ENCODE results near the gene TMEM51. TPM values are rescaled to one million over a fixed set of nuclear protein-coding genes. Genes with fewer than 3 reads are reported as not detected.

TMEM51 gene
- total RNA-seq, 1 donor from 2014 or later, result 4.7 TPM

GRCh38 chr1:15248216-15248615 is 94.7 kb downstream of the TMEM51 start:
- Histone ChIP-seq H3K9ac (ENCODE audit: low read depth in 1 of 3, low read length in 3 of 3) (no peak overlapping the region), H3K4me1 (ENCODE audit: control insufficient read depth in 3 of 3, insufficient read depth in 3 of 3, low read length in 3 of 3) (peaks cover 0 to 2% (median 0%) of the 10 kb centered on the region in 3 donors), H3K4me3 (ENCODE audit: low read length in 3 of 3) (no peak overlapping the region), H3K9me3 (ENCODE audit: control insufficient read depth in 3 of 3, low read length in 3 of 3) (no peaks in the 10 kb centered on the region), H3K27ac (ENCODE audit: low read depth, low read length) (no peak overlapping the region), H3K36me3 (ENCODE audit: control insufficient read depth in 3 of 3, insufficient read depth in 3 of 3, low read length in 3 of 3) (no peaks in the 10 kb centered on the region), H3K27me3 (ENCODE audit: control insufficient read depth in 3 of 3, insufficient read depth in 3 of 3, low read length in 3 of 3) (peaks cover 23 to 34% (median 29%) of the 10 kb centered on the region in 3 donors)

- no peaks in the 10 kb centered on the region for H3K36me3 ChIP-seq (ENCODE audit: control insufficient read depth in 3 of 3, insufficient read depth in 3 of 3, low read length in 3 of 3)
- H3K9me3 ChIP-seq (ENCODE audit: control insufficient read depth in 3 of 3, low read length in 3 of 3), result no peaks in the 10 kb centered on the region
- no peak overlapping the region for H3K9ac ChIP-seq (ENCODE audit: low read depth in 1 of 3, low read length in 3 of 3)
- H3K27me3 ChIP-seq (ENCODE audit: control insufficient read depth in 3 of 3, insufficient read depth in 3 of 3, low read length in 3 of 3), result peaks cover 23 to 34% (median 29%) of the 10 kb centered on the region in 3 donors
- H3K4me3 ChIP-seq (ENCODE audit: low read length in 3 of 3), result no peak overlapping the region
- peaks cover 0 to 2% (median 0%) of the 10 kb centered on the region in 3 donors for H3K4me1 ChIP-seq (ENCODE audit: control insufficient read depth in 3 of 3, insufficient read depth in 3 of 3, low read length in 3 of 3)
- H3K27ac ChIP-seq (ENCODE audit: low read depth, low read length), result no peak overlapping the region
Measured at GRCh38 chr1:15249081-15249480, 95.5 kb downstream of the TMEM51 start.

- H3K9me3 ChIP-seq (ENCODE audit: control insufficient read depth in 3 of 3, low read length in 3 of 3), result no peaks in the 10 kb centered on the region
- no peak overlapping the region for H3K4me3 ChIP-seq (ENCODE audit: low read length in 3 of 3)
- no peaks in the 10 kb centered on the region for H3K4me1 ChIP-seq (ENCODE audit: control insufficient read depth in 3 of 3, insufficient read depth in 3 of 3, low read length in 3 of 3)
- no peak overlapping the region for H3K9ac ChIP-seq (ENCODE audit: low read depth in 1 of 3, low read length in 3 of 3)
- no peaks in the 10 kb centered on the region for H3K36me3 ChIP-seq (ENCODE audit: control insufficient read depth in 3 of 3, insufficient read depth in 3 of 3, low read length in 3 of 3)
- no peak overlapping the region for H3K27ac ChIP-seq (ENCODE audit: low read depth, low read length)
- H3K27me3 ChIP-seq (ENCODE audit: control insufficient read depth in 3 of 3, insufficient read depth in 3 of 3, low read length in 3 of 3), result peaks cover 16 to 31% (median 19%) of the 10 kb centered on the region in 3 donors
Measured at GRCh38 chr1:15251857-15252835, 98.6 kb downstream of the TMEM51 start.

GRCh38 chr1:15254559-15254958 is 101.0 kb downstream of the TMEM51 start:
- Histone ChIP-seq H3K9ac (ENCODE audit: low read depth in 1 of 3, low read length in 3 of 3) (no peak overlapping the region), H3K9me3 (ENCODE audit: control insufficient read depth in 3 of 3, low read length in 3 of 3) (no peaks in the 10 kb centered on the region), H3K27ac (ENCODE audit: low read depth, low read length) (no peak overlapping the region), H3K27me3 (ENCODE audit: control insufficient read depth in 3 of 3, insufficient read depth in 3 of 3, low read length in 3 of 3) (peaks cover 0 to 16% (median 6%) of the 10 kb centered on the region in 3 donors), H3K36me3 (ENCODE audit: control insufficient read depth in 3 of 3, insufficient read depth in 3 of 3, low read length in 3 of 3) (no peaks in the 10 kb centered on the region), H3K4me1 (ENCODE audit: control insufficient read depth in 3 of 3, insufficient read depth in 3 of 3, low read length in 3 of 3) (no peaks in the 10 kb centered on the region), H3K4me3 (ENCODE audit: low read length in 3 of 3) (no peak overlapping the region)

GRCh38 chr1:15255582-15256149 is 102.1 kb downstream of the TMEM51 start:
- Histone ChIP-seq H3K27ac (ENCODE audit: low read depth, low read length) (no peak overlapping the region), H3K36me3 (ENCODE audit: control insufficient read depth in 3 of 3, insufficient read depth in 3 of 3, low read length in 3 of 3) (no peaks in the 10 kb centered on the region), H3K4me3 (ENCODE audit: low read length in 3 of 3) (no peak overlapping the region), H3K9me3 (ENCODE audit: control insufficient read depth in 3 of 3, low read length in 3 of 3) (no peaks in the 10 kb centered on the region), H3K9ac (ENCODE audit: low read depth in 1 of 3, low read length in 3 of 3) (no peak overlapping the region), H3K27me3 (ENCODE audit: control insufficient read depth in 3 of 3, insufficient read depth in 3 of 3, low read length in 3 of 3) (peaks cover 0 to 14% (median 6%) of the 10 kb centered on the region in 3 donors), H3K4me1 (ENCODE audit: control insufficient read depth in 3 of 3, insufficient read depth in 3 of 3, low read length in 3 of 3) (peaks cover 0 to 5% (median 0%) of the 10 kb centered on the region in 3 donors)

- Histone ChIP-seq H3K36me3 (ENCODE audit: control insufficient read depth in 3 of 3, insufficient read depth in 3 of 3, low read length in 3 of 3) (no peaks in the 10 kb centered on the region), H3K9me3 (ENCODE audit: control insufficient read depth in 3 of 3, low read length in 3 of 3) (no peaks in the 10 kb centered on the region), H3K9ac (ENCODE audit: low read depth in 1 of 3, low read length in 3 of 3) (no peak overlapping the region), H3K4me3 (ENCODE audit: low read length in 3 of 3) (no peak overlapping the region), H3K27me3 (ENCODE audit: control insufficient read depth in 3 of 3, insufficient read depth in 3 of 3, low read length in 3 of 3) (peaks cover 0 to 10% (median 6%) of the 10 kb centered on the region in 3 donors), H3K4me1 (ENCODE audit: control insufficient read depth in 3 of 3, insufficient read depth in 3 of 3, low read length in 3 of 3) (peaks cover 0 to 6% (median 0%) of the 10 kb centered on the region in 3 donors), H3K27ac (ENCODE audit: low read depth, low read length) (no peak overlapping the region)
Measured at GRCh38 chr1:15256584-15256983, 103.0 kb downstream of the TMEM51 start.

GRCh38 chr1:15257309-15257708 is 103.8 kb downstream of the TMEM51 start:
- peaks cover 0 to 6% (median 0%) of the 10 kb centered on the region in 3 donors for H3K4me1 ChIP-seq (ENCODE audit: control insufficient read depth in 3 of 3, insufficient read depth in 3 of 3, low read length in 3 of 3)
- peaks cover 0 to 9% (median 0%) of the 10 kb centered on the region in 3 donors for H3K27me3 ChIP-seq (ENCODE audit: control insufficient read depth in 3 of 3, insufficient read depth in 3 of 3, low read length in 3 of 3)
- no peaks in the 10 kb centered on the region for H3K36me3 ChIP-seq (ENCODE audit: control insufficient read depth in 3 of 3, insufficient read depth in 3 of 3, low read length in 3 of 3)
- no peak overlapping the region for H3K27ac ChIP-seq (ENCODE audit: low read depth, low read length)
- H3K9ac ChIP-seq (ENCODE audit: low read depth in 1 of 3, low read length in 3 of 3), result no peak overlapping the region
- H3K9me3 ChIP-seq (ENCODE audit: control insufficient read depth in 3 of 3, low read length in 3 of 3), result no peaks in the 10 kb centered on the region
- H3K4me3 ChIP-seq (ENCODE audit: low read length in 3 of 3), result no peak overlapping the region

- H3K36me3 ChIP-seq (ENCODE audit: control insufficient read depth in 3 of 3, insufficient read depth in 3 of 3, low read length in 3 of 3), result no peaks in the 10 kb centered on the region
- H3K27ac ChIP-seq (ENCODE audit: low read depth, low read length), result peak overlapping the region; percentile 56
- no peak overlapping the region for H3K4me3 ChIP-seq (ENCODE audit: low read length in 3 of 3)
- no peak overlapping the region for H3K9ac ChIP-seq (ENCODE audit: low read depth in 1 of 3, low read length in 3 of 3)
- H3K27me3 ChIP-seq (ENCODE audit: control insufficient read depth in 3 of 3, insufficient read depth in 3 of 3, low read length in 3 of 3), result peaks cover 0 to 6% (median 0%) of the 10 kb centered on the region in 3 donors
- peaks cover 0 to 6% (median 0%) of the 10 kb centered on the region in 3 donors for H3K4me1 ChIP-seq (ENCODE audit: control insufficient read depth in 3 of 3, insufficient read depth in 3 of 3, low read length in 3 of 3)
- H3K9me3 ChIP-seq (ENCODE audit: control insufficient read depth in 3 of 3, low read length in 3 of 3), result no peaks in the 10 kb centered on the region
Measured at GRCh38 chr1:15258833-15259621, 105.5 kb downstream of the TMEM51 start.

- H3K27ac ChIP-seq (ENCODE audit: low read depth, low read length), result peak overlapping the region; percentile 56
- H3K4me1 ChIP-seq (ENCODE audit: control insufficient read depth in 3 of 3, insufficient read depth in 3 of 3, low read length in 3 of 3), result peaks cover 0 to 6% (median 0%) of the 10 kb centered on the region in 3 donors
Measured at GRCh38 chr1:15259622-15260007, 106.1 kb downstream of the TMEM51 start.

More at GRCh38 chr1:15259622-15260007, 106.1 kb downstream of the TMEM51 start:
- H3K4me3 ChIP-seq (ENCODE audit: low read length in 3 of 3), result no peak overlapping the region
- H3K9me3 ChIP-seq (ENCODE audit: control insufficient read depth in 3 of 3, low read length in 3 of 3), result no peaks in the 10 kb centered on the region
- no peaks in the 10 kb centered on the region for H3K36me3 ChIP-seq (ENCODE audit: control insufficient read depth in 3 of 3, insufficient read depth in 3 of 3, low read length in 3 of 3)
- H3K9ac ChIP-seq (ENCODE audit: low read depth in 1 of 3, low read length in 3 of 3), result no peak overlapping the region
- peaks cover 0 to 6% (median 0%) of the 10 kb centered on the region in 3 donors for H3K27me3 ChIP-seq (ENCODE audit: control insufficient read depth in 3 of 3, insufficient read depth in 3 of 3, low read length in 3 of 3)

All from skeletal muscle tissue (tissue), 4 donors.